Measurements from ENCODE around the gene SSR4.

Gene SSR4

DNA sequence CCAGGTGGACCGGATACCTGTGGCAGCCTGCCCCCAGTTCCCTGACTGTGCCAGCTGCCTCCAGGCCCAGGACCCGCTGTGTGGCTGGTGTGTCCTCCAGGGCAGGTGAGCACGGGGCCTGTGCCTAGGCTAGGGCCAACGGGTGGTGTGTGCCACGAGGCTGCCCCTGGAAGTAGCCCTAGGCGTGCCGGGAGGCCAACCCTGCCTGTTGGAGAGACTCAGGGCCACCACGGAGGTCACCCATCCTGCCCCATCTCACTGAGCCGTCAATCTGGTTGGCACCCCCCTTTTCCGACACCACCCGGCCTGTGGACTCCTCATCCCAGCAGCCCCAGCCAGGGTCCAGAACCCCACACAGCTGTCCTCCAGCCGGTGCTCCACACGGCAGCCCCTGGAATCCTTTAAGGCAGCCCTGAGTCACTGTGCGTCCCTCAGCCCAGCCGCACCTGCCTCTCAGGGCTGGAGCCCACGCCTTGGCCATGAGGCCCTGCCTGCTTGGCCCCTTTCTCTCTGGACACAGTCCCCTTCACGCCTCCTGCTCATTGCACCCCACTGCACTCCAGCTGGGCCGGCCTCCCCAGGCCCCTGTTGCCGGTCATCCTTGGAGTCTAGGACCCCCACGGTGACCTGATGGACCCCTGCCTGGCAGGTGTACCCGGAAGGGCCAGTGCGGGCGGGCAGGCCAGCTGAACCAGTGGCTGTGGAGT is 25.2 kb upstream of the SSR4 start:
- DNase-seq (ENCODE audit: low spot score) = peak; percentile 31

DNA sequence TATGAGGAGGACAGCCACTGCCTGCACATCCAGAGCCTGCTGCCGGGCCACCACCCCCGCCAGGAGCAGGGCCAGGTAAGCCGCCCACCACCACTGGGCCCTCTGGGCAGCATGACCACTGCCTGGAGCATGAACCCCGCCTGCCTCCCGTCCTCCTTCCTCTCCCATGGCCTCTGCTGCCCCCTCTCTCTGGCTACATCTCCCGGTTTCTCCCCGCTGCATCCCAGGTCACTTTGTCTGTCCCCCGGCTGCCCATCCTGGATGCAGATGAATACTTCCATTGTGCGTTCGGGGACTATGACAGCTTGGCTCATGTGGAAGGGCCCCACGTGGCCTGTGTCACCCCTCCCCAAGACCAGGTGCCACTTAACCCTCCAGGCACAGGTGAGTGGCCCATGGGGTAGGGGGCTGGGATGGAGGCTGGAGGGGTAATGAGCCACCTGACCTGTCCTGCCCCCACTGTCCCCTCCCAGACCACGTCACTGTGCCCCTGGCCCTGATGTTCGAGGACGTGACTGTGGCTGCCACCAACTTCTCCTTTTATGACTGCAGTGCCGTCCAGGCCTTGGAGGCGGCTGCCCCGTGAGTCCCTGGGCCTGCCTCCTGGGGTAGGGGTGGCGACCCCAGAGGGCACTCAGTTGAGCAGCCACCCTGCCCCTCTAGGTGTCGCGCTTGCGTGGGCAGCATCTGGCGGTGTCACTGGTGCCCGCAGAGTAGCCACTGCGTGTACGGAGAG is 24.4 kb upstream of the SSR4 start:
- DNase-seq (ENCODE audit: low spot score) = peak; percentile 28

DNA sequence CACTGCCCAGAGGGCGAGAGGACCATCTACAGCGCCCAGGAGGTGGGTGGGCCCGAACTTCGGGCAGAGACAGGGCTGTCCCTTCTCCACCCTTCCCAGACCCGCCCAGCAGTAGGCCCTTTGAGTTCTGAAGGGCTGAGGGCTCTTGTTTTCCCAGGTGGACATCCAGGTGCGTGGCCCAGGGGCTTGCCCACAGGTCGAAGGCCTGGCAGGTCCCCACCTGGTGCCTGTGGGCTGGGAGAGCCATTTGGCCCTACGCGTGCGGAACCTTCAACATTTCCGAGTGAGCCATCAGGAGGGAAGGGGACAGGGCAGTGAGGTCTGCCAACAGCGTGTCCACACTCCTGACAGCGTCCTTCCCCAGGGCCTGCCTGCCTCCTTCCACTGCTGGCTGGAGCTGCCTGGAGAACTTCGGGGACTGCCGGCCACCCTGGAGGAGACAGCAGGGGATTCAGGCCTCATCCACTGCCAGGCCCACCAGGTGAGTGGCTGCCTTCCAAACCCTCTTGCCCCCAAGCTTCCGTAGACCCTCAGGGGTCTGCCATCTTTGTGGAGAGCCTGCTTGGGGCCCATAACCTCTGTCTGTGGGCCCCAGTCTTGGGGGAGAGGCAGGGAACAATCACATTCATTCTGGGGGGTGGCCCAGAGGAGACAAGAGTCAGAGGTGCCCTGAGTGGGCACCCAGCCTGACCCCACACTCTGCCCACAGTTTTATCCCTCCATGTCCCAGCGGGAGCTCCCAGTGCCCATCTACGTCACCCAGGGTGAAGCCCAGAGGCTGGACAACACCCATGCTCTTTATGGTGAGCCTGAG is 23.7 kb upstream of the SSR4 start:
- DNase-seq (ENCODE audit: low spot score) = peak; percentile 30

DNA sequence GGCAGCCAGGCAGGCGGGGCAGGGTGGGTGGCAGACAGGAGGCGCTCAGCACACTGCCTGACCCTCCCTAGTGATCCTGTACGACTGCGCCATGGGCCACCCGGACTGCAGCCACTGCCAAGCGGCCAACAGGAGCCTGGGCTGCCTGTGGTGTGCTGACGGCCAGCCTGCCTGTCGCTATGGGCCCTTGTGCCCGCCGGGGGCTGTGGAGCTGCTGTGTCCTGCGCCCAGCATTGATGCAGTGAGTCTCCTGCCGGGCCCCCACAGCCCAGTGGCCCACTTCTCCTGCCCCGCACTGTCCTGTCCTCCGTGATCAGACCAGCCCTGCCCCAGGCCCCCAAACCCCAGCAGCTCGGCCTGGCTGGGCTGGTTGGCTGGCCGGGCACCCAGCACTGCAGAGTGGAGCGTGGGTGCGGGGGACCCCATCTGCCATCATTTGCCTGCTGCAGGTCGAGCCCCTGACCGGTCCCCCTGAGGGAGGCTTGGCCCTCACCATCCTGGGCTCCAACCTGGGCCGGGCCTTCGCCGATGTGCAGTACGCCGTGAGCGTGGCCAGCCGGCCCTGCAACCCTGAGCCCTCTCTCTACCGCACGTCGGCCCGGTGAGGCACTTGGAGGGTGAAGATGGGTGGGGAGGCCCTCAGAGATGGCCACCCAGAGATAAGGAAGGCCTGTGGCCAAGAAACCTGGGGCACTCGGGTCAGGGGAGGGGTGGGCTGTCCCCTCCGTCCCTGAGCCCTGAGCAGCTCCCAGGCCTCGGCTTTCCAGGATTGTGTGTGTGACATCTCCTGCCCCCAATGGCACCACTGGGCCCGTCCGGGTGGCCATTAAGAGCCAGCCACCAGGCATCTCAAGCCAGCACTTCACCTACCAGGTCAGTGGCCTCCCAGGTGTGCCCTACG is 22.8 kb upstream of the SSR4 start:
- peak; percentile 50 for DNase-seq (ENCODE audit: low spot score)

DNA sequence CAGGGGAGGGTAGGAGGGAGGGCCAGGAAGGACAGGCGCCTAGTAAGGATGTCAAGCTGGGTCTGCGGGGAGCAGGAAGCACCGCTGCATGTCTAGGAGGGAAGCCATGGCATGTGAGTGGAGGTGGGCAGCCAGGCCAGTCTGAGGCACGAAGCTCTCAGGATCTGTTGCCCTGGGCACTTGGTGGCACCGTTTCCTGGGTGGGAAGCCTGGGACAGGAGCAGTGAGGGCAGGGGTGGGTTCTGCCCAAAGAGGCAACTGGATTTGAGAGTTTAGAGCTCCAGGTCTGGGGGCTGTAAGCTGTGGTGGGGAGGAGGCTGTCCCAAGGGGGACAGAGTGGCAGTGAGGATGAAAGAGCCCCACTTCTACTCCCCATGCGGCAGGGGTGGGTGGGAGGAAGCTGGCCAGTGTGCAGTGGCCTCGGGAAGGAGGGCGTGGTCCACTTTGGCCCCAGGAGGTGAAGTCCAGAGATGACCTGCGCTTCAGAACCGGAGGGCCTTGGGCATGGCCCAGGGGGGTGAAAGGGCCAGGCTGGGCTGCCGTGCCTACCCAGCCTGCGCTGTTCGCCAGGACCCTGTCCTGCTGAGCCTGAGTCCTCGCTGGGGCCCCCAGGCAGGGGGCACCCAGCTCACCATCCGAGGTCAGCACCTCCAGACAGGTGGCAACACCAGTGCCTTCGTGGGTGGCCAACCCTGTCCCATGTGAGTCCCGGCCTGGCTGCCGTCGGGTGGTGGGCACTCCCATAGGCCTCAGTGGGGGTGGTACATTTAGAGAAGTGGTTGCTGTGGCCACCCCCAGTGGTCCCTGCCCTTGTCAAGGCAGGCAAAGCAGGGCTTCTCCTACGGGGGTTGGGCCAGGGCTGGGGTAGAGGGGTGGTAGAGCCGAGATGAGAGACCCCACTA is 21.9 kb upstream of the SSR4 start:
- peak; percentile 6 for DNase-seq (ENCODE audit: low spot score)

DNA sequence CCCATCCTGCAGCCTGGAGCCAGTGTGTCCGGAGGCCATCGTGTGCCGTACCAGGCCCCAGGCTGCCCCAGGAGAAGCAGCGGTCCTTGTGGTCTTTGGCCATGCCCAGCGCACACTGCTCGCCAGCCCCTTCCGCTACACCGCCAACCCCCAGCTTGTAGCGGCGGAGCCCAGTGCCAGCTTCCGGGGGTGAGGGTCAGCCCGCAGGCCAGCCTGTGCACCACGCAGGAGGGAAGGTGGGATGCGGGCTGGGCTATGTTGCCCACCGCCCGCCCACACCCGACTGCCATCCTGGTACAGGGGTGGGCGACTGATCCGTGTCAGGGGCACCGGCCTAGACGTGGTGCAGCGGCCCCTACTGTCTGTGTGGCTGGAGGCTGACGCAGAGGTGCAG is 21.3 kb upstream of the SSR4 start:
- no peak for DNase-seq (ENCODE audit: low spot score)

DNA sequence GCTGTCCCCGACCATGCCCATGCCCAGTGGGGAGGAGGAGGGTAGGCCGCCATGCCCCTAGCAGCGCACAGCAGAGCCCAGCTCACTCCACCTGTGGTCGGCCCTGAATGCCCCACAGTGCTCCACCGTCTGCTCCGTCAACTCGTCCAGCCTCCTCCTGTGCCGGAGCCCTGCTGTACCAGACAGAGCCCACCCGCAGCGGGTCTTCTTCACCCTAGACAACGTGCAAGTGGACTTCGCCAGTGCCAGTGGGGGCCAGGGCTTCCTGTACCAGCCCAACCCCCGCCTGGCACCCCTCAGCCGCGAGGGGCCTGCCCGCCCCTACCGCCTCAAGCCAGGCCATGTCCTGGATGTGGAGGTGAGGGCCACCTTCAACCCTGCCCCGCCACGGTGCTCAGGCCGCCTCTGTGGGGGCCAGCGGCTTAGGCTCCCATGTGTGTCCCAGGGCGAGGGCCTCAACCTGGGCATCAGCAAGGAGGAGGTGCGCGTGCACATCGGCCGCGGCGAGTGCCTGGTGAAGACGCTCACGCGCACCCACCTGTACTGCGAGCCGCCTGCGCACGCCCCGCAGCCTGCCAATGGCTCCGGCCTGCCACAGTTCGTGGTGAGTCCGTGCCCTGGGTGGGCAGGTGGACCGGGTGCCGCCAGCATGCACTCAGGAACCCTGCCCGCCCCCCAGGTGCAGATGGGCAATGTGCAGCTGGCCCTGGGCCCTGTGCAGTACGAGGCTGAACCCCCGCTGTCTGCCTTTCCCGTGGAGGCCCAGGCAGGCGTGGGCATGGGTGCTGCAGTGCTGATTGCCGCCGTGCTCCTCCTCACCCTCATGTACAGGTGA is 20.5 kb upstream of the SSR4 start:
- no peak for DNase-seq (ENCODE audit: low spot score)

DNA sequence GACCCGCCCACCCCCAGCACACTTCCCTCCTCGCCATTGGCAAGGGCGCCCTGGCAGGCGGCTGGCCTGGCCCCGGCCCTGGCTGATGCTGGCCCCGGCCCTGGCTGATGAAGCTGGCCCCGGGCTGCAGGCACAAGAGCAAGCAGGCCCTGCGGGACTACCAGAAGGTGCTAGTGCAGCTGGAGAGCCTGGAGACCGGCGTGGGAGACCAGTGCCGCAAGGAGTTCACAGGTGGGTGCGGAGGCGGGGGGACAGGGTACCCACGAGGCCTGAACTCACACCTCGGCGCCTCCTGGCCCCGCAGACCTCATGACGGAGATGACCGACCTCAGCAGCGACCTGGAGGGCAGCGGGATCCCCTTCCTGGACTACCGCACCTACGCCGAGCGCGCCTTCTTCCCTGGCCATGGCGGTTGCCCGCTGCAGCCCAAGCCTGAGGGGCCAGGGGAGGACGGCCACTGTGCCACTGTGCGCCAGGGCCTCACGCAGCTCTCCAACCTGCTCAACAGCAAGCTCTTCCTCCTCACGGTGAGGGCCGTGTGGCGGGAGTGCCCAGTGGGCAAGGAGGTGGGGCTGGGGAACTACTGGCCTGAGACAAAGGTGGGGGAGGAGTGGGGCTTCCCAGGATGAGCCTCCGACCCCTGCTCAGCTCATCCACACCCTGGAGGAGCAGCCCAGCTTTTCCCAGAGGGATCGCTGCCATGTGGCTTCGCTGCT is 19.7 kb upstream of the SSR4 start:
- no peak for DNase-seq (ENCODE audit: low spot score)

DNA sequence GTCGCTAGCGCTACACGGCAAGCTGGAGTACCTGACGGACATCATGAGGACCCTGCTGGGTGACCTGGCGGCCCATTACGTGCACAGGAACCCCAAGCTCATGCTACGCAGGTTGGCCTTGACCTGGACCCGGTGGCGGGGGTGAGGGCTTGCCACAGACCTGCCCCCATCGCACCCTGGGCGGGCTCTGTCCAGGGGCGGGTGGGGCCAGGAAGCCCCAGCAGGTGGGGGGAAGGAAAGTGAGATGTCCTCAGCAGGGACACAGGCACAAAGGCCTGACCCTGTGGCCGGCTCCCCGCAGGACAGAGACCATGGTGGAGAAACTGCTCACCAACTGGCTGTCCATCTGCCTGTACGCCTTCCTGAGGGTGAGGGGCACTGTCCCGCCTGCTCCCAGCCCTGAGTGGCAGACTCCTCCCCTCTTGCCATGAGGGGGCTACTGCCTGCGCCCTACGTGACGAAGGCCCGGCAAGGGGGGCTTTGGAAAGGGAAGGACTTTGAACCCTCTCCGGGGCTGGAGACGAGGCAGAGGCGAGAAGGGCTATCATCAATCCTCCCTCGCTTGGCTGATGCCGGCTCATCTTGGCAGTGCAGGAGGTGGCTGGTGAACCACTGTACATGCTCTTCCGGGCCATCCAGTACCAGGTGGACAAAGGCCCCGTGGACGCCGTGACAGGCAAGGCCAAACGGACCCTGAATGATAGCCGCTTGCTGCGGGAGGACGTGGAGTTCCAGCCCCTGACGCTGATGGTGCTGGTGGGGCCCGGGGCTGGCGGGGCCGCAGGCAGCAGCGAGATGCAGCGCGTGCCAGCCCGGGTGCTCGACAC is 19.0 kb upstream of the SSR4 start:
- no peak for DNase-seq (ENCODE audit: low spot score)

DNA sequence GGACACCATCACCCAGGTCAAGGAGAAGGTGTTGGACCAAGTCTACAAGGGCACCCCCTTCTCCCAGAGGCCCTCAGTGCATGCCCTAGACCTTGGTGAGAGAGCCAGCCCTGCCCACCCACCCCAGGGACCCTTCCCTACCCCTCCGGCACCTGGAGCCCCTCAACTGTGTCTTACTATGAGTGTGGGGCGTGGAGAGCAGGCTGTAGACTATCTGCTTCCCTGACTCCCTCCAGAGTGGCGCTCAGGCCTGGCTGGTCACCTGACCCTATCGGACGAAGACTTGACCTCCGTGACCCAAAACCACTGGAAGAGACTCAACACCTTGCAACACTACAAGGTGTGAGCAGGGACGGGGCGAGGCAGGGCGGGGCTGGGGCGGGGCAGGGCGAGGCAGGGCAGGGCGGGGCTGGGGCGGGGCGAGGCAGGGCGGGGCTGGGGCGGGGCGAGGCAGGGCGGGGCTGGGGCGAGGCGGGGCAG is 18.3 kb upstream of the SSR4 start:
- DNase-seq (ENCODE audit: low spot score) = no peak

DNA sequence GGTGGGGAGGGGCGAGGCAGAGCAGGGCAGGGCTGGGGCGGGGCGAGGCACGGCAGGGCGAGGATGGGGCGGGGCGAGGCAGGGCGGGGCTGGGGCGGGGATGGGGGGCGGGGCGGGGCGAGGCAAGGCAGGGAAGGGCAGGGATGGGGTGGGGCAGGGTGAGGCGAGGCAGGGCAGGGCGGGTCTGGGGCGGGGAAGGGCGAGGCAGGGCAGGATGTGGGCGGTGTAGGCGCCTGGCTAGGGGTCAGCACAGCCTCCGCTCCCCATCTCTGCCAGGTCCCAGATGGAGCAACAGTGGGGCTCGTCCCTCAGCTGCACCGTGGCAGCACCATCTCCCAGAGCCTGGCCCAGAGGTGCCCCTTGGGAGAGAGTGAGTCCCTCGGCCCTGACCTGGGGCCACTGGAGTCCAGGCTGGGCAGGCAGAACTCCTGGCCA is 17.8 kb upstream of the SSR4 start:
- DNase-seq (ENCODE audit: low spot score) = no peak

DNA sequence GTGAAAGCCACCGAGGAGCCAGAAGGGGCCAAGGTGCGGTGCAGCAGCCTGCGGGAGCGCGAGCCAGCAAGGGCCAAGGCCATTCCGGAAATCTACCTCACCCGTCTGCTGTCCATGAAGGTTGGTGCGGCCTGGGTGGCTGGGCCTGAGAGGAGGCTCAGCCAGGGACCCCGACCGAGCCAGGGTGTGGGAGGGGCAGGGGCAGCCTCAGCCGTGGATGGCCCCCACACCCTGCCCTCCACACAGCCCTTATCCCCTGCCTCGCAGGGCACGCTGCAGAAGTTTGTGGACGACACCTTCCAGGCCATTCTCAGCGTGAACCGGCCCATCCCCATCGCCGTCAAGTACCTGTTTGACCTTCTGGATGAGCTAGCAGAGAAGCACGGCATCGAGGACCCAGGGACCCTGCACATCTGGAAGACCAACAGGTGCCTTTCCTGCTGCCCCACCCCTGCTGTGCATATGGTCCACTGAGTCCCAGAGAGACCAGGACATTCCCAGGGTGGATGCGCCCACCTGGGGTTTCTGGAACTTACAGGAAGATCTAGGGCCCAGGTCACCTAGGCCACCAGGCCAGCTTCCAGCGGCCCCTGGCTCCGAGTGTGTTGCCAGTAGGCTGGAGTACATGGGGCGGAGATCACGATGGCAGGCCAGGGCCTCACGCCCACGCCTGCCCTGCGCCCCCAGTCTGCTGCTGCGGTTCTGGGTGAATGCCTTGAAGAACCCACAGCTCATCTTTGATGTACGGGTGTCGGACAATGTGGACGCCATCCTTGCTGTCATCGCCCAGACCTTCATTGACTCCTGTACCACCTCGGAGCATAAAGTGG is 17.0 kb upstream of the SSR4 start:
- DNase-seq (ENCODE audit: low spot score) = no peak

DNA sequence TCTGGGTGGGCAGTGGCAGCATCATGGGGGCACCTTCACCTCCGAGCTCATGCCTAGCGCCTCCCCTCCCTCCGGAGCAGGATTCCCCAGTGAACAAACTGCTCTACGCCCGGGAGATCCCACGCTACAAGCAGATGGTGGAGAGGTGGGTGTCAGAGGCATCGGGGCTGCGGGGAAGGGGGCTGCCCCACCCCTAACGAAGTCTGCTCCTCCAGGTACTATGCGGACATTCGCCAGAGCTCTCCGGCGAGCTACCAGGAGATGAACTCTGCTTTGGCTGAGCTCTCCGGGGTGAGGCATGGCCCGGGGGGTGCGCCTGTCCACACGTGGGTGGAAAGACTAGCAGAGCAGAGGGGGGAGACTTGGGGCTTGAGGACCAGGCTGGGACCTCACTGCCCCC is 16.3 kb upstream of the SSR4 start:
- no peak for DNase-seq (ENCODE audit: low spot score)

DNA sequence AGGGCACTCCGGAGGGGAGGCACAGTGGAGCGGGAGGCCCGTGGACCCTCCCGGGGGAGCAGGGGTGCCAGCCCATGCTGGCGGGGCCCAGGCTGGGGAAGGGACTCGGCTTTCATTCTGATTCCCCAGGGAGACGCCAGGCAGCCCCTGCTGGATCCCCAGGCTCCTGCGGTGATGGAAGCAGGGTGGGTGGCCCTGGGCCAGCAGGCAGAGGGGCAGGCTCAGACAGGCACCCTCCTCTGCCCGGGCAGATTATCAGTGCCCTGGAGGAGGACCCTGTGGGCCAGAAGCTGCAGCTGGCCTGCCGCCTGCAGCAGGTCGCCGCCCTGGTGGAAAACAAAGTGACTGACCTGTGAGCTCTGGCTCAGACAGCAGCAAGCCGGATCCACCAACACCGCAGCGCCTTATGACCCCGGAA is 15.8 kb upstream of the SSR4 start:
- DNase-seq (ENCODE audit: low spot score) = no peak

DNA sequence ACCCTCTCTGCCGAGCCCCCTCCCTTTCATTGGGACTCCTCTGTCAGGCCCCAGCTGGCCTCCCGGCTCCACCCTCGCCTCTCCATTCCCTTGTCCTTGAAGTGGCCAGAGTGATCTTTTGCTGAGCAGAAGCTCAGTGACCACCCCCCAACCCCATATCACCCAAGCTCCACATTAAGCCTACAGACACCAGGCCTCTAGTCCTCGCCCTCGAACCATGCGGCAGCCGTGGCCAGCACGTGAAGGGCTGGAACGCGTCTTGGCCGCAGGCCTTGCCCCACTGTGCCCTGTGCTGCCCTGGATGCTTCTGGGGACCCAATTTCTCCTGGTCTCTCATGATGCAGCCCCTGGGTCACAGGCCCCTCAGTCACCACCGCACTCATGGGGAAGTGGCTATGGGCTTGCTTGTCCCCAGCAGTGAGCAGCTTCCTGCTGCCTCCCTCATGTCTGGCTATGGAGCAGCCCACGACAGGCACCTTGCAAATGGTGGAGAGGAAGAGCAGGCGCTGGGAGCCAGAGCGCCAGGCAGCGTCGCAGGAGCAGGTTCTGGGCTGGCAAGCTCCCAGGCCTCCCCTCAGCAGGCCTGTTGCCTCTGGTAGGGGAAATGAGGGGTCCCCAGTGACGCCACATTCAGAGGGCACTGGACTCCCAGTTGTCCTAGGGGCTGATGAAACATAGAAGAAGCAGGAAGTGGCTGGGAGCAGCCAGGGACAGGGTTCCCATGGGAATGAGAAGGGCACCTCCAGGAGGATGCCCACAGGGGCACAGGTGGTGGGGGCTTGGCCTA is 14.4 kb upstream of the SSR4 start:
- DNase-seq (ENCODE audit: low spot score) = no peak

DNA sequence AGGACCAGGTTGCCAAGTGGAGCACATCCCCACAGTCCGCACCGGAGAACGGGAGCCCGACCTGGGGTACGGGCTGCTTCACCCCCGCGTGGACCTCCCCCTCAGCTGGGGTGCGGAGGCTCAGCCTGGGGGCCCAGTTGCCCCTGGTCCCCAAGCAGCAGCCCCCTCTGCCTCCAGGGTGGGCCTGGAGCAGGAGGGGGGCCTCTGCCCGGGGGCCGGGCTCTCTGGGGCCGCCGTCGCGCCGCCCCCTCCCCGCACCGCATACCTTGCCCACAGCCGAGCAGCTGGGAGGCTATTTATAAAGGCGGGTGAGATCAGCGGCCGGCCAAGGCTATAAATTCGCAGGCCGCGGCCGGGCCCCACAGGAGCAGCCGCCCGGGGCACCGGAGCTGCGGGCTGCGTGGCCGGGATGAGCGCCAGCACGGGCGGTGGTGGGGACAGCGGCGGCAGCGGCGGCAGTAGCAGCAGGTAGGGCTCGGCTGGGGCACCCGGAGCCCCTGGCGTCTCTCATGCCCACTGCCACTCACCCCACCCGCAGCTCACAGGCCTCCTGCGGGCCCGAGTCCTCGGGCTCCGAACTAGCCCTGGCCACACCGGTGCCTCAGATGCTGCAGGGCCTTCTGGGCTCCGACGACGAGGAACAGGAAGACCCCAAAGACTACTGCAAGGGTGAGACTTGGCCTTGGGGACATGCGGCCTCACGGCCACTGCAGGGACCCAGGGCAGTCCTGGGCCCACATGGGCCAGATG is 13.6 kb upstream of the SSR4 start, which contains the start of gene SRPK3:
SRPK3 (plus strand) TSS at position 364 of the 750 bp plus-strand sequence; CDS start at position 410, 46 bp downstream.
- DNase-seq (ENCODE audit: low spot score) = no peak

Data from left forelimb (tissue), 1 donor.